OCI-LY7 (cell line): ENCODE measurements around the gene PML. TPM values are rescaled to one million over a fixed set of nuclear protein-coding genes. Genes with fewer than 3 reads are reported as not detected.

Experiments
- BruUV-seq: library from RNA; stranded (reverse); fragments of 400-500 nt; replicated peaks from 2 replicates; lab custom pipeline; 2021; lab: Mats Ljungman, UMichigan
- CTCF ChIA-PET: fragments of 300-600 bp; sonication (Branson Sonifier 250); formaldehyde crosslinking; loops from one replicate; lab custom pipeline; 2022; ENCODE audit warnings: antibody characterized with exemption; ENCODE audit not compliant: unreplicated experiment; lab: Charles Lee
- POLR2A ChIA-PET: fragments of 300-600 bp; sonication (Branson Sonifier 250); formaldehyde crosslinking; loops from one replicate; lab custom pipeline; 2022; ENCODE audit warnings: antibody characterized with exemption; lab: Charles Lee
- DNase-seq: peaks from one replicate; pipeline ENCODE4 v3.0.0-alpha.2; 2015; ENCODE audit warnings: low spot score
- H2AFZ ChIP-seq: fragments of 200-600 bp; sonication (generic), shearing (Covaris generic); 2 replicates; pipeline ENCODE4 v1.6.1; 2014; ENCODE audit warnings: mild to moderate bottlenecking, antibody characterized with exemption, low read length, moderate library complexity
- H3K27ac ChIP-seq: fragments of 200-600 bp; sonication (generic); 2 replicates; pipeline ENCODE4 v1.5.1; 2014; ENCODE audit warnings: mixed run types, low read depth, mild to moderate bottlenecking, moderate library complexity, low read length, inconsistent platforms; ENCODE audit not compliant: poor library complexity, severe bottlenecking
- H3K36me3 ChIP-seq: fragments of 200-600 bp; sonication (generic); 2 replicates; pipeline ENCODE4 v1.6.1; 2014; ENCODE audit warnings: mild to moderate bottlenecking, antibody characterized with exemption, low read length, moderate library complexity, mixed read lengths; ENCODE audit not compliant: insufficient read depth
- H3K4me1 ChIP-seq: fragments of 200-600 bp; sonication (generic); 2 replicates; pipeline ENCODE4 v1.5.1; 2014; ENCODE audit warnings: mild to moderate bottlenecking, low read length; ENCODE audit not compliant: insufficient read depth, poor library complexity, severe bottlenecking
- H3K4me2 ChIP-seq: fragments of 200-600 bp; sonication (generic); 2 replicates; pipeline ENCODE4 v1.6.1; 2014; ENCODE audit warnings: mild to moderate bottlenecking, low read length
- H3K4me3 ChIP-seq: fragments of 200-600 bp; sonication (generic); 2 replicates; pipeline ENCODE4 v1.5.1; 2014; ENCODE audit warnings: mild to moderate bottlenecking, low read depth, low read length; ENCODE audit not compliant: poor library complexity, severe bottlenecking
- H3K79me2 ChIP-seq: fragments of 200-600 bp; sonication (generic); 2 replicates; pipeline ENCODE4 v1.6.1; 2016; ENCODE audit warnings: low read depth, mild to moderate bottlenecking, low read length, moderate library complexity, mixed read lengths; ENCODE audit not compliant: insufficient read depth
- H3K9me2 ChIP-seq: fragments of 200-600 bp; sonication (generic); 2 replicates; pipeline ENCODE4 v1.6.1; 2016; ENCODE audit warnings: mild to moderate bottlenecking, low read length, mixed read lengths; ENCODE audit not compliant: insufficient read depth
- H3K9me3 ChIP-seq: fragments of 200-600 bp; sonication (generic); 2 replicates; pipeline ENCODE4 v1.6.1; 2014; ENCODE audit warnings: mild to moderate bottlenecking, mixed run types, low read length, mixed read lengths
- H4K20me1 ChIP-seq: fragments of 200-600 bp; sonication (generic); 2 replicates; pipeline ENCODE4 v1.6.1; 2014; ENCODE audit warnings: mild to moderate bottlenecking, antibody characterized with exemption, low read length, moderate library complexity, mixed read lengths; ENCODE audit not compliant: insufficient read depth
- CTCF ChIP-seq: fragments of 200-600 bp; sonication (generic); conservative IDR thresholded peaks from 2 replicates; pipeline ENCODE4 v1.5.1; 2014; ENCODE audit warnings: mild to moderate bottlenecking, antibody characterized with exemption, low read length, moderate library complexity, mixed read lengths
- EZH2phosphoT487 ChIP-seq: fragments of 200-600 bp; sonication (generic); IDR thresholded peaks from 2 replicates; pipeline ENCODE4 v1.6.1; 2018; ENCODE audit warnings: low read depth, borderline replicate concordance, mild to moderate bottlenecking, mixed run types, antibody characterized with exemption, low read length, moderate library complexity, mixed read lengths
- intact Hi-C: fragments of 100-400 bp; cut with micrococcal nuclease; formaldehyde crosslinking; loops from one replicate; pipeline ENCODE4 v1.10.0; 2022; ENCODE audit not compliant: unreplicated experiment
- total RNA-seq, 2 experiments: library from RNA; depleted of rRNA in 1 of 2; stranded (reverse); fragments of >200 nt in 1 of 2; shearing (Covaris generic) in 1 of 2; gene quantifications; 2 replicates each; pipeline ENCODE4 v1.2.3, GENCODE V29; 2014 to 2022

Gene PML
- total RNA-seq, 2 experiments from 2014 or later = 16.9 to 26.1 TPM

GRCh38 chr15:74006774-74007639, 12.5 kb downstream of the PML start:
- TF ChIP-seq EZH2phosphoT487 = no peak
- no peak for TF ChIP-seq CTCF
- Histone ChIP-seq H3K9me2 (no peaks in the 10 kb centered on the region), H2AFZ (peak overlapping the region; percentile 51; the same call in 1 of the 2 replicates), H3K4me2 (peak overlapping the region; percentile 61), H3K36me3 (peaks cover 60% of the 10 kb centered on the region), H3K9me3 (no peaks in the 10 kb centered on the region; the same call in 1 of the 2 replicates), H3K4me1 (peaks cover 20% of the 10 kb centered on the region), H3K79me2 (no peaks in the 10 kb centered on the region), H3K4me3 (peak overlapping the region; percentile 14), H3K27ac (peak overlapping the region; percentile 47), H4K20me1 (no peaks in the 10 kb centered on the region)
- POLR2A ChIA-PET = interaction anchor here (0.9 to 2.2 kb wide), 4 partner anchors 11 to 34 kb away, joined by 3 to 10 read pairs (median 6); partner anchors contain the start of gene PML
- no TSS peak for BruUV-seq
- intact Hi-C loops = no loop called here
- DNase-seq = no peak
- CTCF ChIA-PET = interaction anchor here (0.8 to 1.2 kb wide), 2 partner anchors 13 to 41 kb away, joined by 3 to 4 read pairs; partner anchors contain the start of gene PML

- DNase-seq = peak; percentile 69
- no TSS peak for BruUV-seq
- Histone ChIP-seq H3K4me2 (peak overlapping the region; percentile 61), H3K4me1 (peaks cover 20% of the 10 kb centered on the region), H4K20me1 (no peaks in the 10 kb centered on the region), H3K79me2 (peaks cover 3% of the 10 kb centered on the region; the same call in 1 of the 2 replicates), H3K4me3 (peak overlapping the region; percentile 14), H3K27ac (peak overlapping the region; percentile 47), H3K36me3 (peaks cover 65% of the 10 kb centered on the region), H3K9me3 (peaks cover 3% of the 10 kb centered on the region; the same call in 1 of the 2 replicates), H3K9me2 (no peaks in the 10 kb centered on the region), H2AFZ (peak overlapping the region; percentile 51; the same call in 1 of the 2 replicates)
- CTCF ChIA-PET = interaction anchor here (0.8 to 1.2 kb wide), 2 partner anchors 14 to 41 kb away, joined by 3 to 4 read pairs; partner anchors contain the start of gene PML
- intact Hi-C loops = no loop called here
- POLR2A ChIA-PET = interaction anchor here (0.7 to 2.2 kb wide), 5 partner anchors 10 to 35 kb away, joined by 3 to 10 read pairs (median 5); partner anchors contain the start of gene PML
- TF ChIP-seq CTCF = no peak
- TF ChIP-seq EZH2phosphoT487 = no peak
Observed at GRCh38 chr15:74007820-74008371, 13.4 kb downstream of the PML start.
